ENCODE results near the gene JUND. TPM values are rescaled to one million over a fixed set of nuclear protein-coding genes. Genes with fewer than 3 reads are reported as not detected.

JUND gene
- total and polyA plus RNA-seq, 3 donors from 2014 or later, result 96.4 to 654 (median 615) TPM

- H3K27ac ChIP-seq, result peak overlapping the region; percentile 70 to 71
- intact Hi-C loops (cut with DNase I; ENCODE audit: low total_unique reads), result no loop called here
- H3K27me3 ChIP-seq, result no peaks in the 10 kb centered on the region
- 93 to 95% methylated on average over 12 to 13 of the region's 13 CpGs for WGBS, 2 donors
- no peak for TF ChIP-seq POLR2A (IDR thresholded peaks at IDR 0.05)
- TF ChIP-seq, protein P1, sequence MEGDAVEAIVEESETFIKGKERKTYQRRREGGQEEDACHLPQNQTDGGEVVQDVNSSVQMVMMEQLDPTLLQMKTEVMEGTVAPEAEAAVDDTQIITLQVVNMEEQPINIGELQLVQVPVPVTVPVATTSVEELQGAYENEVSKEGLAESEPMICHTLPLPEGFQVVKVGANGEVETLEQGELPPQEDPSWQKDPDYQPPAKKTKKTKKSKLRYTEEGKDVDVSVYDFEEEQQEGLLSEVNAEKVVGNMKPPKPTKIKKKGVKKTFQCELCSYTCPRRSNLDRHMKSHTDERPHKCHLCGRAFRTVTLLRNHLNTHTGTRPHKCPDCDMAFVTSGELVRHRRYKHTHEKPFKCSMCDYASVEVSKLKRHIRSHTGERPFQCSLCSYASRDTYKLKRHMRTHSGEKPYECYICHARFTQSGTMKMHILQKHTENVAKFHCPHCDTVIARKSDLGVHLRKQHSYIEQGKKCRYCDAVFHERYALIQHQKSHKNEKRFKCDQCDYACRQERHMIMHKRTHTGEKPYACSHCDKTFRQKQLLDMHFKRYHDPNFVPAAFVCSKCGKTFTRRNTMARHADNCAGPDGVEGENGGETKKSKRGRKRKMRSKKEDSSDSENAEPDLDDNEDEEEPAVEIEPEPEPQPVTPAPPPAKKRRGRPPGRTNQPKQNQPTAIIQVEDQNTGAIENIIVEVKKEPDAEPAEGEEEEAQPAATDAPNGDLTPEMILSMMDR (IDR thresholded peaks at IDR 0.05), result no peak
- peaks cover 24% of the 10 kb centered on the region for H3K4me1 ChIP-seq
- DNase-seq, result no peak
- H3K4me3 ChIP-seq, result no peak overlapping the region
- H3K9me3 ChIP-seq, result no peaks in the 10 kb centered on the region
- no peaks in the 10 kb centered on the region for H3K36me3 ChIP-seq (ENCODE audit: low read depth, missing control alignments)
Measured at GRCh38 chr19:18273561-18274218, 7.7 kb downstream of the JUND start.

DNA sequence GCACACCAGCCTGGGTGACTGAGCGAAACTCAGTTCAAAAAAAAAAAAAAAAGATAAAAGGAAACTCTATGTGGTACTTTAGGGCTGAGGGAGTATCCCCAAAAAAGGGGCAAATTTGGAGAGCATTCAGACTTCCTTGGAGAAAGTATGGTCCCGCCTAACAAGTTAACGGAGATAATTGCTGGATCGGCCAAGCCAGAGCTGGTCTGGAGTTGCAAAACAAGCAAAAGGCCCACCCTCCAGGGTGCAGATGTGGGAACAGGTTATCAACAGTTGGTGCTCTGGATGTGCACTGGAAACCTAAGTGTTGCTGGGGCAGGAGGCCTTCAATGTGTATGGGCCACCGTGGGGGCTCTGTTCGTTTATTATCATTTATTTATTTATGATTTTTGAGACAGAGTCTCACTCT lies 10.0 kb downstream of the JUND start:
- H3K4me1 ChIP-seq, result peaks cover 17% of the 10 kb centered on the region

GRCh38 chr19:18270326-18270725 lies 11.1 kb downstream of the JUND start:
- no peak overlapping the region for H3K4me3 ChIP-seq

More for the DNA sequence above, 10.0 kb downstream of the JUND start:
- Histone ChIP-seq H3K4me3 (no peak overlapping the region), H3K27me3 (no peaks in the 10 kb centered on the region), H3K36me3 (ENCODE audit: low read depth, missing control alignments) (no peaks in the 10 kb centered on the region), H3K9me3 (no peaks in the 10 kb centered on the region), H3K27ac (no peak overlapping the region)
- DNase-seq, result peak; percentile 45
- WGBS, 2 donors, result 46 to 49% methylated on average over 6 of the region's 6 CpGs
- intact Hi-C loops (cut with DNase I; ENCODE audit: low total_unique reads), result no loop called here
- TF ChIP-seq POLR2A (IDR thresholded peaks at IDR 0.05), result no peak
- TF ChIP-seq, protein P1 (IDR thresholded peaks at IDR 0.05), result no peak

DNA sequence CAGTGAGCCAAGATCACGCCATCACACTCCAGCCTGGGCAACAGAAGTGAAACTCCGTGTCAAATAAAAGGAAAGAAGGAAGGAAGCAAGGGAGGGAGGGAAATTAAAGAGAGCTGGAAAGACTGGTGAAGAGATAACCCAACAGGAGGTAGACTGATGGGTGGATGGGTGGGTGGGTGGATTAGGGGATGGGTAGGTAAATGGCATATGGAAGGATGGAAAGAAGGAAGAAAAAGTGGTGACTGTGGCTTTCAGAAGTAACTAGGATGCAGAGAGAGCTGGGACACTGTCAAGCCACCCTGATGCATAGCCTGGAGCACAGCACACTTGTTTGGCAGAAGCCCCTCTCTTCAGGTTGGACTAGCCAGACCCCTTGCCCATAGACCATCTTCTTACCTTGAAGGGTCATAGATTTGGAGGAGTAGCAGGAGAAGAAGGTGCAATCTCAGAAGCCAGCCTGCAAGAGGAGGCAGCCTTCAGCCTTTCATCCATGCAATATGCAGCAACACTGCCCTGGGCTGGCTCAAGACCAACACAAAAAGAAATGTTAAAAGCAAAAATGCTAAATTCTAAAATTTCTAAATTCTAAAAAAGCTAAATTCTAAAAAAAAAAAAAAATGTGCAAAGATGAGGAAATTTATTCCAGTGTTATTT lies 12.2 kb downstream of the JUND start:
- no peak for DNase-seq
- H3K9me3 ChIP-seq, result no peaks in the 10 kb centered on the region
- H3K36me3 ChIP-seq (ENCODE audit: low read depth, missing control alignments), result no peaks in the 10 kb centered on the region
- H3K27me3 ChIP-seq, result no peaks in the 10 kb centered on the region
- TF ChIP-seq, protein P1 (IDR thresholded peaks at IDR 0.05), result no peak
- TF ChIP-seq POLR2A (IDR thresholded peaks at IDR 0.05), result no peak
- peaks cover 2% of the 10 kb centered on the region for H3K4me1 ChIP-seq
- no peak overlapping the region for H3K4me3 ChIP-seq
- intact Hi-C loops (cut with DNase I; ENCODE audit: low total_unique reads), result no loop called here
- no peak overlapping the region for H3K27ac ChIP-seq
- WGBS, 2 donors, result 77 to 95% methylated on average over 2 of the region's 2 CpGs

More at GRCh38 chr19:18270326-18270725, 11.1 kb downstream of the JUND start:
- intact Hi-C loops (cut with DNase I; ENCODE audit: low total_unique reads), result no loop called here
- no peaks in the 10 kb centered on the region for H3K9me3 ChIP-seq
- H3K27me3 ChIP-seq, result no peaks in the 10 kb centered on the region
- H3K27ac ChIP-seq, result no peak overlapping the region
- TF ChIP-seq POLR2A (IDR thresholded peaks at IDR 0.05), result no peak
- TF ChIP-seq, protein P1 (IDR thresholded peaks at IDR 0.05), result no peak
- peaks cover 14% of the 10 kb centered on the region for H3K4me1 ChIP-seq
- H3K36me3 ChIP-seq (ENCODE audit: low read depth, missing control alignments), result no peaks in the 10 kb centered on the region
- 92 to 93% methylated on average over 9 of the region's 9 CpGs for WGBS, 2 donors
- DNase-seq, result no peak
